GM12874 (cell line): ENCODE measurements around the gene WDR37.

Source experiments
- CTCF ChIP-seq: IDR thresholded peaks from 2 replicates; pipeline ENCODE4 v1.5.1; 2011; ENCODE audit warnings: low read depth, mild to moderate bottlenecking, control low read depth, low read length, moderate library complexity; ENCODE audit not compliant: insufficient read depth

WDR37 gene

GRCh38 chr10:1083581-1083980, 27.4 kb downstream of the WDR37 start:
- TF ChIP-seq CTCF: no peak

DNA sequence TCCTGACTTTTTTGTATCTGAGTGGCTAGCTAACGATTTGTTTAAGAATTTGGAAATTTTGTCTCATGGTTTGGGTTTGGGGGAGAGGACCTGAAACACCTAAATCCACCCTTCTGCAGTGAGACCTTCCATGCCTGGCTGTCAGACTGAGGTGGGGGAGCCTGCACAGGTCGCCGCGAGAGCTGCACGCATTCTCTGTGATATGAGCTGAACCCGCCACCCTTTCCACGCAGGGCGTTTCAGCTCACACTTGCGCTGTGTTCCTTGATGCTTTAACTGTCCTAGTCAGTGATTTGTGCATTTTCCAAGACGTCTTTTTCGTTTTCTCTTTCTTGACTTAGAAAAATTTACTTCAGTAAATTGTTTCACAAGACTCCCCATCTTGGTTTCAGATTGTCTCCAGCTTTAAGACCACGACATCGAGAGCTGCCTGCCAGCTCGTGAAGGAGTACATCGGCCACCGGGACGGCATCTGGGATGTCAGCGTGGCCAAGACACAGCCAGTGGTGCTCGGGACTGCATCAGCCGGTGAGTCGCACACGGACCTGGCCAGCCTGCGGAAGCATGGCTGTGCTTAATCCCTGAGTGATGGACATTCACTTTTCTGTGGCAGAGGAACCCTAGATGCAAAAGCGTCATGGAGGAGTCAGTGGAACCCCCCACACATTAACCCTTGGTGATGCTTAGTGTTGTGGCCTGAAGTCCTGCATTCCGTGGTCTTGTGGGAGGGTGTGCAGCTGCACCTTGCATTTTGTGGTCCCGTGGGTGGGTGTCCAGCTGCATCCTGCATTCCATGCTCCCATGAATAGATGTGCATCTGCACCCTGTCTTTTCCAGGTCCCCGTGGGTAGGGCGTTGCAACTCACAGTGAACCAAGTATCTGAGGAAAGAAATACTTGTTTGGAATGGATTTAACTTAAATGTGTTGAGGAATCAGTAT, 28.1 kb downstream of the WDR37 start:
- TF ChIP-seq CTCF: no peak

- TF ChIP-seq CTCF: no peak
These were observed 29.1 kb downstream of the WDR37 start for GRCh38 chr10:1085258-1085657.

DNA sequence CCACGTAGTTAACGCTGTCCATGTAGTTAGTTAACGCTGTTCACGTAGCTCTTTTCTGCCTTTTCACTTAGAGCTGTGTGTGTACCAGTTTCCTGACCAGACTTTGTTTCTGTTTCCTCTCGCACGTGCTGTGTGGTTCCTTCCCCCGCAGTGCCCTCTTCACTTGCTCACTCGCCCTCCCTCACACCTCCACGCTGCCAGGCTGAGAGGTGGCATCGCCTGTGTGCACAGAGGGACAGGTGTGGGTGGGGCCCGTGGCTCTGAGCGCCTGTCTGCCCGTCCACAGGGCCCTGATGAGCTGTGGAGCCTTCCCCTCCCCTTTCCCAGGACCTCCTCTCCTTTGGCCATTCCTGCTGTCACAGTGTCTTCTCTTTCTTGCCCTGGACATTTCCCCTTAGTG, 30.6 kb downstream of the WDR37 start:
- no peak for TF ChIP-seq CTCF

DNA sequence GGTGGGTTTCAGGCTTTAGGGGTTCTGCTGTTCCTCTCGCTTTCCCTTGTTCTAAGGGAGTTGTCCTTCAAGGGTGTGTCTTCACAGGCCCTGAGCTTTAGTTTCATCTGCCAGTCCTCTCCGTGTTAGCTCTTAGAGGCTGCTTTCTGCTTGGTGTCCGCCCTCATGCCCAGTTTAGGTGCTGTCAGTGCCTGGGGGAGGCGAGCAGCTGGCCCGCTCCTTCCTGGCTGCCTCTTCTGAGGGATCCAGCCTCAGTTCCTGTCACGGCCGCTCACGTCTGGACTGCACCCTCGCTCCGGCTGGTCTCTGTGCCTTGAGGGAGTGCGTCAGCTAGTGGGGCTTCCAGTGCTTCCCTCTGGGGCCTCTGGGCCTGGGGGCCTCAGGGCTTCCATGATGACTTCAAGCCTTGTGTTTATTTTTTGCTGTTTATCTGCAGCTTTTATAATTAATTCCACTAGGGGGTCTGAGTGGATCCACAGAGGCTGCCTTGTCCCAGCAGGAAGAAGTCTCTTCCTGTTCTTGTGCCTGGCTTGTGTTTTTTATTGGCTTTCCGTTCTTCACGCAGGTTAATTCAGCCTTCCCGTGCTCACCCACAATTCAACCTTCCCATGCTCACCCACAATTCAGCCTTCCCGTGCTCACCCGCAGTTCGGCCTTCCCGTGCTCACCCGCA, 33.0 kb downstream of the WDR37 start:
- no peak for TF ChIP-seq CTCF

DNA sequence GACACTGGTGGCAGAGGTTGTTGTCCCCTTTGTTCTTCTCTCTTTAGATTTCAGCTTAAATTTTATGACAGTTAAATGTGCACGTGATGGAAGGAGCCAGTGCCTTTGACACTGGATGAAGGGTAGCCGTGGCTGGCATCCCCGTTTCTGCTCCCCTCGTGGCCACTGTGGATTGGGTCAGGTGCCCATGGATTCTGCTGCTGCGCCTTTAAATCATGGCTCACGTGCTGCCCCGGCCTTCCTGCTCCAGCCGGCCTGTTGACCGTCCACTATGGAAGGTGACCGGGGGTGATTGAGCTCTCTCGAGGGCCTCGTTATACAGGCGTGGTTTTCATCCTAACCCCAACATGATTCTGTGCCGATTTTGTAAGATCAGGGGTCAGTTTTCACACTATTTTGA, 34.5 kb downstream of the WDR37 start:
- TF ChIP-seq CTCF: no peak

GRCh38 chr10:1093696-1094095, 37.5 kb downstream of the WDR37 start:
- TF ChIP-seq CTCF: no peak
